Left colon (tissue), 2 donors: ENCODE results near the gene DOCK3. TPM values are rescaled to one million over a fixed set of nuclear protein-coding genes. Genes with fewer than 3 reads are reported as not detected.

Experiments
- ATAC-seq: fragments of 200-7000 bp; cut with Tn5 transposase; one replicate; pipeline ENCODE4 v1.9.1; 2020; ENCODE audit warnings: mild to moderate bottlenecking, moderate library complexity
- DNase-seq, 2 donors: peaks; one replicate each; pipeline ENCODE4 v3.0.0-alpha.2; 2020
- intact Hi-C, 2 donors: fragments of 100-400 bp; cut with DNase I in 1 of 2; cut with micrococcal nuclease in 1 of 2; formaldehyde crosslinking; loops; one replicate each; pipeline versions ENCODE4 v1.11.2 to v1.14.0; 2022; cut with DNase I, micrococcal nuclease
- microRNA-seq, 2 donors: library from miRNA; unstranded; fragments of <30 nt; microRNA quantifications; one replicate each; pipeline versions ENCODE4 v1.1.0 to v1.2.0, GENCODE V29; 2020
- total RNA-seq, 2 donors: library from RNA; stranded (reverse); fragmentation: NEBNext Ultra II Directional; extraction: Animal tissue kit (Norgen Biotek cat#: 25700); gene quantifications; one replicate each; pipeline ENCODE4 v1.2.1, GENCODE V29; 2021
- donor health status: DM: no; HTN: no; CAD: no.
- donor health status: DM: yes; HTN: yes; CAD: no.

DOCK3 gene
- total RNA-seq, 2 donors from 2014 or later, result 0.09 to 0.34 TPM

DNA sequence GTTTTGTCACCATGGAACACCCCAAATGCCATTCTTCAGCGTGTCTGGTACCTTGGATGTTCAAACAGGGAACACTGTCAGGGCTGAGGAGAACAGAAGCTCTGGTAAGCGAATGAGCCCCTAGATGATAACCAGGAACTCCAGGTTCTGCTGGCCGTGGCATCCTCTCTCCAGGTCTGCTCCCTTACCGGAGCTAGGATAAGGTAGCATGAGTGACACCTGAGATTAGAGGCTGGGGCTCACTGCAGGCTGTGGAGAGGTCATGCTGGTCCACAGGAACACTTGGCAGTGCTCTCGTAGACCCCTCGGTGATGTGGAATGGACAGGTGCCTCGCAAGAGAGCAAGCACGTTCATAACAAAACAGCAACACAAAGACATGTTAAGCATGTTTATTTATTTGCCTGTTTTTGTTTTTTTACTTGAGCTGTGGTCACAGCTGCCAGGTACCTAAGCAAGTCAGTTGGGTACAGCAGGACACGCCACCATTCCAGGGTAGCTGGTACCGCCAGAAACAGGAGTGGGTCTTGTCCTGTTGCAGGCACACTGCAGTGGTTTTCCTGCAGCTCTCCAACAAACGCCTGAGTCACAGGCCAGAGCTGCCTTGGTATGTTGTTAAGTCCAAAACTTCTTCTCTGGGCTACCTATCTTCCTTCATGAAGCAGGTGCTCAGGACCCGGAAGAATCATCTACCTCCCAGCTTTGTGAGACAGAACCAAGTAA is 720.9 kb downstream of the DOCK3 start:
- ATAC-seq (no peak), DNase-seq (no peak)
- intact Hi-C loops, result no loop called here

DNA sequence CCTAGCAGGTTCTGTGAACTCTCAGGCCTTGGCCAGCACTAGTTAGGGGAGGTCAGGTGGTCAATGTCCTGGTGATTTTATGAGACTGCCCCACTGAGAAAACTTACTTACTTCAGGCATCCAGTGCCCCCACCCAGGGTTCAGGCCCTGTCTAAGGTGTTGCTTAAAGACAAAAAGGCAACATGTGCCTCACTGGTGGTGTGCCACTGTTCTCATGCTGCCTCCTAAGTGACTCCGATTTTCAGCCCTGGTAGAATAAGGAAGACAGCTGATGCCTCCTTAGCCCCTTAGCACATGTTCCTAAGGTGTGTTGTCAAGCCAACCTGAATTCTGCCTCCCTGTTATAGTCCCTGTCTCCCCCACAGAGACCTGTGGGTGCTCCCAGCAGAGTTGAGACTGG is 721.7 kb downstream of the DOCK3 start:
- ATAC-seq (no peak), DNase-seq (no peak)
- intact Hi-C loops, result no loop called here

DNA sequence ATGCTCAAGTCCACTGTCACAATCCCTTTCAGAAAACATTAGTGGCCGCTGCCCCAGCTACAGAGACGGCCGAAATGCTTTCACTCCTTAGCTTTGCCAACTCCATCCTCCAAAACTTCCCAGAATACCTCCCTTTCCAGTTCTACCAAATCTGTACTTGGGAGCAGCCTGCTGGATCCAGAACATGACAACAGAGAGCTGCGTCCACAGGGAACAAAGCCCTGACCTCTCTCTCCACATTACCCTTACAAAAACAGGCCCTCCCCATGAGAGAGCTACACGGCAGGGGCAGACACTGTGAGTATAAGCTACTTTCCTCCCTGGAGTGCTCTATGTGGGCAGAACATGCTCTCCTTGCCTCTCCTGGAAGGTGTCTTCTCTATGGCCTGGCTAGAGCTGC is 722.7 kb downstream of the DOCK3 start:
- intact Hi-C loops, result no loop called here
- no peak for ATAC-seq
- DNase-seq, result no peak

DNA sequence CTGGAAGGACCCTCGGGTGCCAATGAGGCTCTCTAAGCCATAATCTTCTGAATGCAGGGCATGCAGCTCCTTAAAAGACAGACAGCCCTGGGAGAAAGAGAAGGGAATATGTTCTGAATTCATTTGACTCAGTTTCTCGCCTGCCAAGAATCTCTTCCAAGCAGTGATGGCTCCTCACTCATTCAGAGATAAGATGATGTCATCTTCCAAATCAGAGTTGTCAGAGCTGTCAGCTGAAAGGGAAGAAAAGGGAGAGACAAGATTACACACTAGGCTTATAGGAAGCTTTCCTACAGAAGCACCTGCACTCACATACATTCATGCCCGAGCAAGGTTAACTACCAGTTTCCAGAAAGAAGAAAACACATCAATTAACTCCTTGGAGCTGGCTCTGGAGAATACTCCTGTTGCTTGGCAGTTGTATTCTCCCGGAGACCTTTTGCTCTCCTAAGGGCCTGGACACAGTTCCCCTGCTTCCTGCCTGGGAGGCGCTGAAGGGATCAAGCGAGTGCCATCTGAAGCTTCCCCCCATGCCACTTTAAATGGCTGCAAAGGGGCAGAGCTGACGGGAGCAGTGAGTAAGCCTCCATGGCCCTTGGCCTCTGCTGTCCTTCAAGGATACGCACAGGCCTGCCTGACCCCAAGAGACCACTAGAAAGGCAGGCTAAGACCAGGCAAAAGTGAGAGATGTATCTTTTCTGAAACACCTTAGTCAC is 724.0 kb downstream of the DOCK3 start:
- intact Hi-C loops, result no loop called here
- ATAC-seq (no peak), DNase-seq (no peak)

DNA sequence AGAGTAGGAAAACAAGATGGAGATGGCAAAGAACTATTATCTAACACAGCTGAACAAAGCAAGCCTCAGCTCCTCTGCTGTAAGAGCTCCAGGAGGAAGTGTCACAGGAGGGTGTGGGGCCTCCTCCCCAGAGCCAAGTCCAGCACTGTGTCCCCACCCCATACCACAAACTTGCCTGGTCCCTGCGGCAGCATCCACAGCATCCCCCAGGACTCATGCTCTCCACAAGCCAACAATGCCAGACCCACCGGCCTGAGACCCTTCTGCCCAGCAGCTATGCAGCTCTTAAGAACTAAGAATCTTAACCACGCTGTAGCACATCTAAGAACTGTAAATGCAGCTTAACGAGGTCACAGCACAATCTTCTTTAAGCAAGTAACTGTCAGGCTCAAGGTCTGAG is 725.4 kb downstream of the DOCK3 start:
- no peak for DNase-seq
- intact Hi-C loops, result no loop called here
- ATAC-seq, result peak; percentile 95

DNA sequence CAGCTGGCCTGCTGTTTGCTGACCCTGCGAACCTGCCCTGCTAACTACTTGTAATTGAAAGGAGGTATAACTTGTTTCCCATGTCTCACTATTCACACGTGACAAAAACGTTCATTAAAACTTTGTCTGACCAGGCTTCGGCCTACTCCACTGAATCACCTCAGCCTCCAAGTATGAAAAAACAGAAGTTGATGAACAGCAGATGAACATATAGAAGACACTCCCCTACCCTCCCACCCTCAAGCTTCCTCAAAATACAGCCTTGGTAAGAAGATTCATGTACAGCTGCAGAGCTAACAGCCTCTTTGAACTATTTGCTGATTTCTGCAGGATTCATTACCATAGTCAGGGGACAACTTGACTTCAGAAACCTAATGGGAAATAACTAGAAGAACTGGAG is 727.0 kb downstream of the DOCK3 start:
- intact Hi-C loops, result no loop called here
- DNase-seq (no peak), ATAC-seq (no peak)

DNA sequence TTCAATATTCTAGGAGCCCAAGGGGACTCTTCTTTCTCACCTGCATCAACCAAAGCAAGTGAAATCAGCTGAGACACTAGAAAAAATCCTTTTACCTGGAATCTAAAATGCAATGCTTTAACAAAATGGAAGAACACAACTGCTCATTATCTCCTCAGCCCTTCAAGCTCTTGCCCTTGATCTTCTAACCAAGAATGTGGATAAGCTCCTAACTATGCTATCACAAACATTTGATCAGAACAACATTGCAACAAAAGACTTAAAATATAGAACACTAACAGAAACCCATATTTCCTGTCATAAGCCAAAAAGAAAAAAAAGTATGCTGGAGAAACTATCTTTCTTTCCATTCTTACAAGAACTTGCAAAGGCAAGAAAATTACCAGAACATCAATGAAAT is 728.9 kb downstream of the DOCK3 start:
- intact Hi-C loops, result no loop called here
- DNase-seq (no peak), ATAC-seq (no peak)

DNA sequence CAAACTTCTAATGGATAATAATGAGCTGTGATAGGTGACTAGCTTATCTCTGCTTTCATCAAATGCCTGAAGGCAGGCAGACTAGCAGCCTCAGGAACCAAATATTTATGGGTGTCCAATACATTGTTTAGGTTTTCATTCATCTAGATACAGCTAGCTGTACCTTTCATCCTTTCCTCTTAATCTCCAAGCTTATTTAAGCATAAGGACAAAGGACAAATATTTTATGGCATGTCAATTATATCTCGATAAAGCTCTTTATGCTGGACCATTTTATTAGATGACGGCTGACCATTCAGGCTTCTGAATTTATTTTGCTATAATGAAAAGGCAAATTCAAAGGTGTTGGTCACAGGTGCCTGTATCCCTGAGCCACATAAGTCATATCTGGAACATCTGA is 733.3 kb downstream of the DOCK3 start:
- ATAC-seq (peak; percentile 36), DNase-seq (no peak)
- intact Hi-C loops, result no loop called here

DNA sequence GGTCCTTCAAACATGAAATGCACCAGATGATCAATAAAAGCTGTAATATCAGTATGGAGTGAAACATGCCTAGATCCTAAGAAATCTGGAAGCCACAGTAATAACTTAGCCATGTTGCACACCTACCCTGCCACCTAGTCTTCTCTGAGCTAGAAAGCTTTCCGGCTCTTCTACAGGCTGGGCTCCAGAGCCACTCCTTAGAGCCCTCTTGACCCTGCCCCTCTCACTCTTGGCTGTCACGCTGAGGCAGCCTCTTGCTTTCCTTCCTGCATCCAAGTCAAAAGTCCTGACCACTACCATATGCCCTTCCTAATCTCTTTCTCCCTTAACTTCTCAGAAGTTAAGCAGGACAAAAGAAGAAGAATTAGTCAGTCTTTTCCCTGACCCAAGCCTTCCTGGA is 734.1 kb downstream of the DOCK3 start:
- ATAC-seq (peak; percentile 67), DNase-seq (no peak)
- intact Hi-C loops, result no loop called here

DNA sequence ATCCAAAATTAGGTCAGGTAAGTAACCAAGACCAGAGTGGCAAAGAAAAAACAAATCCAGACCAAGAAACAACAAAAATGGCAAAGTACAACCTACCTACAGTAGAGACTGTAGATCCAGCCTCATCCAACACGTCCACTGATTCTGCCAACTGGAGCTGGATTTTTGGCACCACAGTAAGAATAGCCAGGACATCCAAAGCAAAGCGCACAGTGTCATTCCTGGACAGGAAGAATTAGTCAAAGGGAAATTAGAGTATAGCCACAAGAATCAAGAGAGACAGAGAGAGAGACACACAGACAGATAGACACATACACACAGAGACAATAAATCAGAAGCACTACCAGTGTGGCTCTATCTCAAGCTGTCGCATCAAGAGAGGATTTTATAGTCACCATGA is 747.5 kb downstream of the DOCK3 start:
- intact Hi-C loops, result no loop called here
- DNase-seq, result no peak
- ATAC-seq, result no peak

DNA sequence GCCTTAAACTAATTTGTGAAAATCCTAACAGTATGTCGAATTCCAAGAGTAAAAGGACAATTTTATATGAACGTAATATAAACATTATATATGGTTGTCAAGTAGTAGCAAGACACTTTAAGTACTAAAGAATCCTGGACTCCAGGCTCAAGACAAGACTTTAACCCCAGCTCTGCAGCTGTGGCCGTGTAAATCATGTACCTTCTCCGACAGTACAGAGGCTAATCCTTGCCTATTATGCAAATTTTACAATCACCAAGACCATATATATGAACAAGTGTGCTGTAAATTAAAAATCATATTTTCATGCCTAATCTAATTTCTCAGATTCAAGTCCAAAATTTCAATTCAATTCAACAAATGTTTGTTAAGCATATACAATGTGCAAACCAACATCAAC is 752.2 kb downstream of the DOCK3 start:
- ATAC-seq (no peak), DNase-seq (no peak)
- intact Hi-C loops, result no loop called here

DNA sequence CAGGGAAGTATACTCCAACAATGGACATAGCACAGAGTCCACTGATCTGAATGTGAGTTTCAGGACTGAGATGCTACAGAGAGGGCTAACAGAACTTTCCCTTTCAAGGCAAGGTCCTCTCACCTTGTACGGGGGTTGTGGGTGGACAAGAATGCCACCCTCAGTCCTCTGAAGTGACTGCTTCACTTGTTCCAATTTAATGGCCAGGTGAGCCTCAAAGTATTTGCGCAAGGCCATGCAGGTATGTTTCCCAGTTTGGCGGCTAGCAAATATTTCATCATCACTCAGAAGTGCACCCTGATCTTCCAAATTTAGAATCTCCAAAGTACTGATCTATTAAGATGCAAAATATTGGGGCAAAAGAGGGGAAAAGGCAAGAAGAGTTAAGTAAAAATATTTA is 754.4 kb downstream of the DOCK3 start:
- ATAC-seq (no peak), DNase-seq (no peak)
- intact Hi-C loops, result no loop called here

Small RNA genes within 50 kb of the gene (microRNA-seq; reads per million reads assigned to microRNA genes)
- gene MIR4787, result 0.53 to 8.2 reads per million in 2 donors

Other genes with a start within 250 kb of the DOCK3 start
- gene CACNA2D2, start 171.3 kb upstream of the DOCK3 start, total RNA-seq, result 1 to 10 TPM; 1.9 to 3.2 TPM
- gene C3orf18, start 107.2 kb upstream of the DOCK3 start, total RNA-seq, result 1 to 10 TPM; 2.1 to 2.8 TPM
- 10 to 100 TPM; 21.9 to 24.8 TPM for gene HEMK1, start 105.4 kb upstream of the DOCK3 start, total RNA-seq
- gene CISH, start 63.2 kb upstream of the DOCK3 start, total RNA-seq, result 10 to 100 TPM; 14.4 to 19.9 TPM
- gene MAPKAPK3, start 57.8 kb upstream of the DOCK3 start, total RNA-seq, result 10 to 100 TPM; 31.7 to 33.6 TPM